Ovary (tissue), 3 donors: Measurements from ENCODE around the gene PRPF40B.

Source experiments
- POLR2A ChIP-seq: fragments of 450-650 bp; IDR thresholded peaks from one replicate; pipeline ENCODE4 v1.6.1; 2017; ENCODE audit warnings: antibody characterized with exemption, mild to moderate bottlenecking, moderate library complexity
- TF ChIP-seq, protein P1 (sequence below), 3 donors: fragments of 450-650 bp in 2 of 3; fragments of 200-600 bp in 1 of 3; IDR thresholded peaks; one replicate each; pipeline versions ENCODE4 v1.5.1 to v1.8.0; 2016 to 2022; ENCODE audit warnings: antibody characterized with exemption in 3 of 3, mild to moderate bottlenecking in 1 of 3
- donor health status: DM: no; HTN: no; CAD: no.

DNA sequence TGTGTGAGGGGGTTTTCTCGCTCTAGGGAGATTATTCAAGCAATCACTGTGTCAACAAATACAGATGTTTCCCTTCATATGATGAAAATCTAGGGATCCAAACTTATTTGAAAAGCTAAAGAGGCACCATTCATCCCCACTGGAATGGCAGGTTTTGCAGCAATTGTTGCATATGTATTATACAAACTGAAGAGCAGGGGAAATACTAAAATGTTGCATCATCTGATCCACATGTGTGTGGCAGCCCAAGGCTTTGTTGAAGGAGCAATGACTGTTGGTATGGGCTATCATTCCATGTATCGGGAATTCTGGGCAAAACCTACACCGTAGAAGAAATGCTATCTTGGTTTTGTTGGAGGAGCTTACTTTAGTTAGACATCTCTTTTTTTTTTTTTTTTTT lies 4.1 kb upstream of the PRPF40B start:
- TF ChIP-seq, protein P1, sequence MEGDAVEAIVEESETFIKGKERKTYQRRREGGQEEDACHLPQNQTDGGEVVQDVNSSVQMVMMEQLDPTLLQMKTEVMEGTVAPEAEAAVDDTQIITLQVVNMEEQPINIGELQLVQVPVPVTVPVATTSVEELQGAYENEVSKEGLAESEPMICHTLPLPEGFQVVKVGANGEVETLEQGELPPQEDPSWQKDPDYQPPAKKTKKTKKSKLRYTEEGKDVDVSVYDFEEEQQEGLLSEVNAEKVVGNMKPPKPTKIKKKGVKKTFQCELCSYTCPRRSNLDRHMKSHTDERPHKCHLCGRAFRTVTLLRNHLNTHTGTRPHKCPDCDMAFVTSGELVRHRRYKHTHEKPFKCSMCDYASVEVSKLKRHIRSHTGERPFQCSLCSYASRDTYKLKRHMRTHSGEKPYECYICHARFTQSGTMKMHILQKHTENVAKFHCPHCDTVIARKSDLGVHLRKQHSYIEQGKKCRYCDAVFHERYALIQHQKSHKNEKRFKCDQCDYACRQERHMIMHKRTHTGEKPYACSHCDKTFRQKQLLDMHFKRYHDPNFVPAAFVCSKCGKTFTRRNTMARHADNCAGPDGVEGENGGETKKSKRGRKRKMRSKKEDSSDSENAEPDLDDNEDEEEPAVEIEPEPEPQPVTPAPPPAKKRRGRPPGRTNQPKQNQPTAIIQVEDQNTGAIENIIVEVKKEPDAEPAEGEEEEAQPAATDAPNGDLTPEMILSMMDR (IDR thresholded peaks at IDR 0.05), result no peak
- no peak for TF ChIP-seq POLR2A
